K562 (cell line): ENCODE results near the gene SESN2. TPM values are rescaled to one million over a fixed set of nuclear protein-coding genes. Genes with fewer than 3 reads are reported as not detected.

Experiments used
- GABPA ChIP-seq: fragments of 200-800 bp; sonication (Bioruptor generic); conservative IDR thresholded peaks from 2 replicates; pipeline ENCODE4 v1.6.1; 2016; ENCODE audit warnings: low read depth, missing genetic modification characterization, missing compliant biosample characterization
- KLF13 ChIP-seq: fragments of 450-650 bp; IDR thresholded peaks from 2 replicates; pipeline ENCODE4 v1.6.1; 2016; ENCODE audit warnings: missing genetic modification characterization, low read depth, mild to moderate bottlenecking, missing compliant biosample characterization, moderate library complexity, borderline replicate concordance
- MEF2D ChIP-seq: conservative IDR thresholded peaks from 2 replicates; pipeline ENCODE4 v1.6.1; 2016; ENCODE audit warnings: low read depth, missing genetic modification characterization, missing compliant biosample characterization
- SRSF9 ChIP-seq: fragments of 200-400 bp; formaldehyde crosslinking; IDR thresholded peaks from 2 replicates; pipeline ENCODE4 v1.6.1; 2017; ENCODE audit warnings: low read depth, low read length, borderline replicate concordance
- TBP ChIP-seq: optimal IDR thresholded peaks from 2 replicates; pipeline ENCODE3; 2011; ENCODE audit warnings: low read depth, low read length, improper control_type of control experiment
- TCF7L2 ChIP-seq: fragments of 150-350 bp; IDR thresholded peaks from 2 replicates; pipeline ENCODE4 v1.6.1; 2016; ENCODE audit warnings: low read depth, mild to moderate bottlenecking, low read length, moderate library complexity
- TCFL5 ChIP-seq: fragments of 250-450 bp; sonication (Bioruptor Pico); conservative IDR thresholded peaks from 2 replicates; pipeline ENCODE4 v1.6.1; 2021; ENCODE audit warnings: mild to moderate bottlenecking, moderate library complexity, matching md5 sums
- ZNF274 ChIP-seq: IDR thresholded peaks from 2 replicates; pipeline ENCODE4 v1.6.1; 2011; ENCODE audit warnings: low read depth, mild to moderate bottlenecking, low read length, moderate library complexity, borderline replicate concordance
- polyA plus RNA-seq, 8 experiments: library from polyadenylated mRNA; depleted of rRNA in 4 of 8; stranded (reverse) in 5 of 8; unstranded in 3 of 8; fragments of >200 nt; fragmentation: Nextera tagmentation in 2 of 8; fragmentation: Illumina TruSeq in 1 of 8; extraction: Ambion mirVana in 2 of 8; extraction: Trizol in 1 of 8; gene quantifications; 2 replicates each; pipeline versions ENCODE4 v1.2.1 to v1.2.3, GENCODE V29; 2011 to 2014; ENCODE audit warnings: inconsistent platforms in 1 of 8, missing spikeins in 1 of 8
- total RNA-seq, 7 experiments: library from RNA; depleted of rRNA in 6 of 7; stranded (reverse); fragments of >200 nt in 6 of 7; fragmentation: Illumina TruSeq in 2 of 7; extraction: Trizol in 2 of 7; gene quantifications; 2 replicates each; pipeline versions ENCODE4 v1.2.1 to v1.2.3, GENCODE V29; 2011 to 2021; ENCODE audit warnings: low replicate concordance in 1 of 7
- TF ChIP-seq, protein P1 (sequence below): fragments of 250-450 bp; sonication (Bioruptor Pico); IDR thresholded peaks from 2 replicates; pipeline ENCODE4 v1.5.0; 2021; ENCODE audit warnings: mild to moderate bottlenecking, borderline replicate concordance
- TF ChIP-seq, protein P2 (sequence below): sonication (generic); formaldehyde crosslinking; IDR thresholded peaks from 2 replicates; pipeline ENCODE4 v1.8.0; 2023; ENCODE audit warnings: missing genetic modification reagents, mild to moderate bottlenecking, borderline replicate concordance
- TF ChIP-seq, protein P3 (sequence below): sonication (generic); formaldehyde crosslinking; IDR thresholded peaks from 2 replicates; pipeline ENCODE4 v1.9.0; 2022; ENCODE audit warnings: mild to moderate bottlenecking, missing genetic modification reagents

The SESN2 gene
- total and polyA plus RNA-seq, 9 of the 15 experiments (the other 6 are each of a cell fraction or from before 2014, with no cell fraction given): 3.7 to 71.3 (median 16.8) TPM

DNA sequence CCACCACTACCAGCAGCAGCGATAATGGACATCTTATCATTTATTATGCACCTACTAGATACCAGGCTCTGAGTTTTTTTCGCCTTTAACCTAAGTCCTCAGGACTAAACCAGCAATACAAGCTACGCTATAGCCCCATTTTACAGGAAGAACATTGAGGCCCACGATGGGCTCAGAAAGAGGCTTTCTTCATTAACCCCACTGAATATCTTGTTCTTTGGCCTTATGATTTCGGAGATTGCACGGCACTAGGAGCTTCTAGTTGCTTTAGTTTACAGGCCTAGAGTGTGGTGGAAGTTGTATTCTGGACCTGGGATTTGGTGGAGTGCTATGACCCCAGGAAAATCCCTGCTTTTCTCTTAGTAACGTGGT is 1.5 kb downstream of the SESN2 start (continued):
- TF ChIP-seq TCF7L2 (no peak), MEF2D (tag) (no peak), ZNF274 (no peak), TCFL5 (CRISPR knock-in tag) (no peak), SRSF9 (no peak), TBP (no peak), GABPA (tag) (no peak), KLF13 (no peak)
- TF ChIP-seq, protein P1, sequence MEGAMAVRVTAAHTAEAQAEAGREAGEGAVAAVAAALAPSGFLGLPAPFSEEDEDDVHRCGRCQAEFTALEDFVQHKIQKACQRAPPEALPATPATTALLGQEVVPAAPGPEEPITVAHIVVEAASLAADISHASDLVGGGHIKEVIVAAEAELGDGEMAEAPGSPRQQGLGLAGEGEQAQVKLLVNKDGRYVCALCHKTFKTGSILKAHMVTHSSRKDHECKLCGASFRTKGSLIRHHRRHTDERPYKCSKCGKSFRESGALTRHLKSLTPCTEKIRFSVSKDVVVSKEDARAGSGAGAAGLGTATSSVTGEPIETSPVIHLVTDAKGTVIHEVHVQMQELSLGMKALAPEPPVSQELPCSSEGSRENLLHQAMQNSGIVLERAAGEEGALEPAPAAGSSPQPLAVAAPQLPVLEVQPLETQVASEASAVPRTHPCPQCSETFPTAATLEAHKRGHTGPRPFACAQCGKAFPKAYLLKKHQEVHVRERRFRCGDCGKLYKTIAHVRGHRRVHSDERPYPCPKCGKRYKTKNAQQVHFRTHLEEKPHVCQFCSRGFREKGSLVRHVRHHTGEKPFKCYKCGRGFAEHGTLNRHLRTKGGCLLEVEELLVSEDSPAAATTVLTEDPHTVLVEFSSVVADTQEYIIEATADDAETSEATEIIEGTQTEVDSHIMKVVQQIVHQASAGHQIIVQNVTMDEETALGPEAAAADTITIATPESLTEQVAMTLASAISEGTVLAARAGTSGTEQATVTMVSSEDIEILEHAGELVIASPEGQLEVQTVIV (CRISPR knock-in tag): 0 out of 2 replicates have a peak, but pooled peaks have one; percentile 18
- TF ChIP-seq, protein P2, sequence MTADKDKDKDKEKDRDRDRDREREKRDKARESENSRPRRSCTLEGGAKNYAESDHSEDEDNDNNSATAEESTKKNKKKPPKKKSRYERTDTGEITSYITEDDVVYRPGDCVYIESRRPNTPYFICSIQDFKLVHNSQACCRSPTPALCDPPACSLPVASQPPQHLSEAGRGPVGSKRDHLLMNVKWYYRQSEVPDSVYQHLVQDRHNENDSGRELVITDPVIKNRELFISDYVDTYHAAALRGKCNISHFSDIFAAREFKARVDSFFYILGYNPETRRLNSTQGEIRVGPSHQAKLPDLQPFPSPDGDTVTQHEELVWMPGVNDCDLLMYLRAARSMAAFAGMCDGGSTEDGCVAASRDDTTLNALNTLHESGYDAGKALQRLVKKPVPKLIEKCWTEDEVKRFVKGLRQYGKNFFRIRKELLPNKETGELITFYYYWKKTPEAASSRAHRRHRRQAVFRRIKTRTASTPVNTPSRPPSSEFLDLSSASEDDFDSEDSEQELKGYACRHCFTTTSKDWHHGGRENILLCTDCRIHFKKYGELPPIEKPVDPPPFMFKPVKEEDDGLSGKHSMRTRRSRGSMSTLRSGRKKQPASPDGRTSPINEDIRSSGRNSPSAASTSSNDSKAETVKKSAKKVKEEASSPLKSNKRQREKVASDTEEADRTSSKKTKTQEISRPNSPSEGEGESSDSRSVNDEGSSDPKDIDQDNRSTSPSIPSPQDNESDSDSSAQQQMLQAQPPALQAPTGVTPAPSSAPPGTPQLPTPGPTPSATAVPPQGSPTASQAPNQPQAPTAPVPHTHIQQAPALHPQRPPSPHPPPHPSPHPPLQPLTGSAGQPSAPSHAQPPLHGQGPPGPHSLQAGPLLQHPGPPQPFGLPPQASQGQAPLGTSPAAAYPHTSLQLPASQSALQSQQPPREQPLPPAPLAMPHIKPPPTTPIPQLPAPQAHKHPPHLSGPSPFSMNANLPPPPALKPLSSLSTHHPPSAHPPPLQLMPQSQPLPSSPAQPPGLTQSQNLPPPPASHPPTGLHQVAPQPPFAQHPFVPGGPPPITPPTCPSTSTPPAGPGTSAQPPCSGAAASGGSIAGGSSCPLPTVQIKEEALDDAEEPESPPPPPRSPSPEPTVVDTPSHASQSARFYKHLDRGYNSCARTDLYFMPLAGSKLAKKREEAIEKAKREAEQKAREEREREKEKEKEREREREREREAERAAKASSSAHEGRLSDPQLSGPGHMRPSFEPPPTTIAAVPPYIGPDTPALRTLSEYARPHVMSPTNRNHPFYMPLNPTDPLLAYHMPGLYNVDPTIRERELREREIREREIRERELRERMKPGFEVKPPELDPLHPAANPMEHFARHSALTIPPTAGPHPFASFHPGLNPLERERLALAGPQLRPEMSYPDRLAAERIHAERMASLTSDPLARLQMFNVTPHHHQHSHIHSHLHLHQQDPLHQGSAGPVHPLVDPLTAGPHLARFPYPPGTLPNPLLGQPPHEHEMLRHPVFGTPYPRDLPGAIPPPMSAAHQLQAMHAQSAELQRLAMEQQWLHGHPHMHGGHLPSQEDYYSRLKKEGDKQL (CRISPR knock-in tag): no peak
- TF ChIP-seq, protein P3, sequence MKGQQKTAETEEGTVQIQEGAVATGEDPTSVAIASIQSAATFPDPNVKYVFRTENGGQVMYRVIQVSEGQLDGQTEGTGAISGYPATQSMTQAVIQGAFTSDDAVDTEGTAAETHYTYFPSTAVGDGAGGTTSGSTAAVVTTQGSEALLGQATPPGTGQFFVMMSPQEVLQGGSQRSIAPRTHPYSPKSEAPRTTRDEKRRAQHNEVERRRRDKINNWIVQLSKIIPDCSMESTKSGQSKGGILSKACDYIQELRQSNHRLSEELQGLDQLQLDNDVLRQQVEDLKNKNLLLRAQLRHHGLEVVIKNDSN (CRISPR knock-in tag): no peak
